Neuron (in vitro differentiated cells): ENCODE data around the gene HSD11B1.

Experiments used
- H2AFZ ChIP-seq: one replicate; pipeline ENCODE4 v1.6.1; 2013; ENCODE audit warnings: low read depth, mild to moderate bottlenecking, inconsistent platforms, low read length, moderate library complexity
- H3K27me3 ChIP-seq: one replicate; pipeline ENCODE4 v1.6.1; 2013; ENCODE audit warnings: low read length; ENCODE audit not compliant: insufficient read depth
- H3K36me3 ChIP-seq: one replicate; pipeline ENCODE4 v1.6.1; 2013; ENCODE audit warnings: low read length; ENCODE audit not compliant: insufficient read depth
- H3K4me1 ChIP-seq: one replicate; pipeline ENCODE4 v1.6.1; 2013; ENCODE audit warnings: low read length; ENCODE audit not compliant: insufficient read depth
- H3K4me3 ChIP-seq: 2 replicates; pipeline ENCODE4 v1.5.1; 2013; ENCODE audit warnings: mild to moderate bottlenecking, low read length, moderate library complexity
- H3K9me3 ChIP-seq: one replicate; pipeline ENCODE4 v1.6.1; 2013; ENCODE audit warnings: low read length

The HSD11B1 gene

GRCh38 chr1:209704584-209704983, at the start of gene HSD11B1:
TSS of gene HSD11B1 (plus strand) at chr1:209704846. CDS start at chr1:209704943, 97 bp downstream.
- Histone ChIP-seq H3K9me3 (no peaks in the 10 kb centered on the region), H3K4me3 (no peak within 1 kb of the TSS), H3K36me3 (no peaks in the 10 kb centered on the region), H3K27me3 (peaks cover 6% of the 10 kb centered on the region), H2AFZ (no peak within 1 kb of the TSS), H3K4me1 (no peaks in the 10 kb centered on the region)

GRCh38 chr1:209655411-209656231, 49.0 kb upstream of the HSD11B1 start:
- Histone ChIP-seq H3K4me3 (no peak overlapping the region), H3K36me3 (no peaks in the 10 kb centered on the region), H2AFZ (no peak overlapping the region), H3K9me3 (no peaks in the 10 kb centered on the region), H3K4me1 (peaks cover 2% of the 10 kb centered on the region), H3K27me3 (no peaks in the 10 kb centered on the region)

GRCh38 chr1:209657140-209657879, 47.3 kb upstream of the HSD11B1 start:
- Histone ChIP-seq H3K4me1 (peaks cover 2% of the 10 kb centered on the region), H2AFZ (no peak overlapping the region), H3K9me3 (no peaks in the 10 kb centered on the region), H3K27me3 (no peaks in the 10 kb centered on the region), H3K36me3 (no peaks in the 10 kb centered on the region), H3K4me3 (no peak overlapping the region)

GRCh38 chr1:209657918-209658317, 46.7 kb upstream of the HSD11B1 start:
- H3K27me3 ChIP-seq, result no peaks in the 10 kb centered on the region
- H2AFZ ChIP-seq, result no peak overlapping the region
- no peaks in the 10 kb centered on the region for H3K9me3 ChIP-seq
- no peak overlapping the region for H3K4me3 ChIP-seq
- H3K36me3 ChIP-seq, result no peaks in the 10 kb centered on the region
- peaks cover 2% of the 10 kb centered on the region for H3K4me1 ChIP-seq

- Histone ChIP-seq H2AFZ (no peak overlapping the region), H3K4me3 (no peak overlapping the region), H3K9me3 (no peaks in the 10 kb centered on the region), H3K27me3 (no peaks in the 10 kb centered on the region), H3K36me3 (no peaks in the 10 kb centered on the region), H3K4me1 (peaks cover 2% of the 10 kb centered on the region)
Observed at GRCh38 chr1:209659909-209660308, 44.7 kb upstream of the HSD11B1 start.

- Histone ChIP-seq H3K9me3 (no peaks in the 10 kb centered on the region), H3K4me1 (peaks cover 2% of the 10 kb centered on the region), H3K27me3 (no peaks in the 10 kb centered on the region), H3K4me3 (no peak overlapping the region), H2AFZ (no peak overlapping the region), H3K36me3 (no peaks in the 10 kb centered on the region)
Observed at GRCh38 chr1:209661071-209661470, 43.6 kb upstream of the HSD11B1 start.

- peaks cover 2% of the 10 kb centered on the region for H3K4me1 ChIP-seq
- H3K4me3 ChIP-seq, result no peak overlapping the region
- H3K27me3 ChIP-seq, result no peaks in the 10 kb centered on the region
- no peaks in the 10 kb centered on the region for H3K9me3 ChIP-seq
- H2AFZ ChIP-seq, result no peak overlapping the region
- no peaks in the 10 kb centered on the region for H3K36me3 ChIP-seq
Observed at GRCh38 chr1:209662879-209663327, 41.7 kb upstream of the HSD11B1 start.

- no peaks in the 10 kb centered on the region for H3K4me1 ChIP-seq
- no peaks in the 10 kb centered on the region for H3K9me3 ChIP-seq
- H2AFZ ChIP-seq, result no peak overlapping the region
- H3K36me3 ChIP-seq, result no peaks in the 10 kb centered on the region
- peaks cover 3% of the 10 kb centered on the region for H3K27me3 ChIP-seq
- H3K4me3 ChIP-seq, result no peak overlapping the region
Observed at GRCh38 chr1:209667103-209667502, 37.5 kb upstream of the HSD11B1 start.

GRCh38 chr1:209667708-209668107, 36.9 kb upstream of the HSD11B1 start:
- no peaks in the 10 kb centered on the region for H3K4me1 ChIP-seq
- H2AFZ ChIP-seq, result no peak overlapping the region
- H3K4me3 ChIP-seq, result no peak overlapping the region
- H3K27me3 ChIP-seq, result peaks cover 3% of the 10 kb centered on the region
- H3K9me3 ChIP-seq, result no peaks in the 10 kb centered on the region
- H3K36me3 ChIP-seq, result no peaks in the 10 kb centered on the region

GRCh38 chr1:209670441-209671082, 34.1 kb upstream of the HSD11B1 start:
- H2AFZ ChIP-seq, result no peak overlapping the region
- H3K4me1 ChIP-seq, result no peaks in the 10 kb centered on the region
- peaks cover 28% of the 10 kb centered on the region for H3K27me3 ChIP-seq
- no peak overlapping the region for H3K4me3 ChIP-seq
- no peaks in the 10 kb centered on the region for H3K9me3 ChIP-seq
- no peaks in the 10 kb centered on the region for H3K36me3 ChIP-seq

GRCh38 chr1:209672705-209673630, 31.7 kb upstream of the HSD11B1 start:
- no peak overlapping the region for H2AFZ ChIP-seq
- H3K27me3 ChIP-seq, result peaks cover 51% of the 10 kb centered on the region
- H3K4me3 ChIP-seq, result no peak overlapping the region
- no peaks in the 10 kb centered on the region for H3K9me3 ChIP-seq
- H3K36me3 ChIP-seq, result no peaks in the 10 kb centered on the region
- no peaks in the 10 kb centered on the region for H3K4me1 ChIP-seq

GRCh38 chr1:209673631-209674417, 30.8 kb upstream of the HSD11B1 start:
- Histone ChIP-seq H3K4me3 (no peak overlapping the region), H2AFZ (no peak overlapping the region), H3K27me3 (peaks cover 55% of the 10 kb centered on the region), H3K9me3 (no peaks in the 10 kb centered on the region), H3K36me3 (no peaks in the 10 kb centered on the region), H3K4me1 (no peaks in the 10 kb centered on the region)
